ENCODE results near the gene LACRT.

The LACRT gene

GRCh38 chr12:54611715-54612149 lies 23.0 kb downstream of the LACRT start:
- Histone ChIP-seq H3K4me3 (ENCODE audit: low read length) (no peak overlapping the region), H3K27me3 (replicated peaks; ENCODE audit: control insufficient read depth, insufficient read depth, low read length) (peaks cover 66% of the 10 kb centered on the region), H3K4me1 (ENCODE audit: control insufficient read depth, insufficient read depth, low read length) (no peaks in the 10 kb centered on the region), H3K9me3 (ENCODE audit: control insufficient read depth, low read length) (no peaks in the 10 kb centered on the region), H3K36me3 (ENCODE audit: control insufficient read depth, insufficient read depth, low read length, severe bottlenecking) (no peaks in the 10 kb centered on the region), H3K9ac (ENCODE audit: low read length) (no peak overlapping the region)
- DNase-seq (ENCODE audit: low read depth), result no peak

GRCh38 chr12:54608769-54609168 lies 25.9 kb downstream of the LACRT start:
- Histone ChIP-seq H3K4me3 (ENCODE audit: low read length) (no peak overlapping the region), H3K9me3 (ENCODE audit: control insufficient read depth, low read length) (no peaks in the 10 kb centered on the region), H3K9ac (ENCODE audit: low read length) (no peak overlapping the region), H3K36me3 (ENCODE audit: control insufficient read depth, insufficient read depth, low read length, severe bottlenecking) (no peaks in the 10 kb centered on the region), H3K4me1 (ENCODE audit: control insufficient read depth, insufficient read depth, low read length) (no peaks in the 10 kb centered on the region), H3K27me3 (replicated peaks; ENCODE audit: control insufficient read depth, insufficient read depth, low read length) (peaks cover 40% of the 10 kb centered on the region)
- DNase-seq (ENCODE audit: low read depth), result no peak

- peaks cover 40% of the 10 kb centered on the region for H3K27me3 ChIP-seq (replicated peaks; ENCODE audit: control insufficient read depth, insufficient read depth, low read length)
- H3K4me3 ChIP-seq (ENCODE audit: low read length), result no peak overlapping the region
- H3K9me3 ChIP-seq (ENCODE audit: control insufficient read depth, low read length), result no peaks in the 10 kb centered on the region
- no peaks in the 10 kb centered on the region for H3K4me1 ChIP-seq (ENCODE audit: control insufficient read depth, insufficient read depth, low read length)
- DNase-seq (ENCODE audit: low read depth), result no peak
- H3K9ac ChIP-seq (ENCODE audit: low read length), result no peak overlapping the region
- H3K36me3 ChIP-seq (ENCODE audit: control insufficient read depth, insufficient read depth, low read length, severe bottlenecking), result no peaks in the 10 kb centered on the region
These were observed 26.5 kb downstream of the LACRT start for GRCh38 chr12:54608156-54608555.

- Histone ChIP-seq H3K36me3 (ENCODE audit: control insufficient read depth, insufficient read depth, low read length, severe bottlenecking) (no peaks in the 10 kb centered on the region), H3K4me3 (ENCODE audit: low read length) (no peak overlapping the region), H3K9ac (ENCODE audit: low read length) (no peak overlapping the region), H3K27me3 (replicated peaks; ENCODE audit: control insufficient read depth, insufficient read depth, low read length) (peaks cover 35% of the 10 kb centered on the region), H3K4me1 (ENCODE audit: control insufficient read depth, insufficient read depth, low read length) (peaks cover 15% of the 10 kb centered on the region), H3K9me3 (ENCODE audit: control insufficient read depth, low read length) (no peaks in the 10 kb centered on the region)
- DNase-seq (ENCODE audit: low read depth), result no peak
These were observed 28.1 kb downstream of the LACRT start for GRCh38 chr12:54606556-54606955.

- DNase-seq (ENCODE audit: low read depth), result no peak
- Histone ChIP-seq H3K27me3 (replicated peaks; ENCODE audit: control insufficient read depth, insufficient read depth, low read length) (peaks cover 29% of the 10 kb centered on the region), H3K4me1 (ENCODE audit: control insufficient read depth, insufficient read depth, low read length) (peaks cover 16% of the 10 kb centered on the region), H3K4me3 (ENCODE audit: low read length) (no peak overlapping the region), H3K9ac (ENCODE audit: low read length) (no peak overlapping the region), H3K36me3 (ENCODE audit: control insufficient read depth, insufficient read depth, low read length, severe bottlenecking) (no peaks in the 10 kb centered on the region), H3K9me3 (ENCODE audit: control insufficient read depth, low read length) (no peaks in the 10 kb centered on the region)
These were observed 29.3 kb downstream of the LACRT start for GRCh38 chr12:54605138-54605970.

GRCh38 chr12:54604436-54604835 lies 30.3 kb downstream of the LACRT start:
- peaks cover 16% of the 10 kb centered on the region for H3K4me1 ChIP-seq (ENCODE audit: control insufficient read depth, insufficient read depth, low read length)
- no peak for DNase-seq (ENCODE audit: low read depth)
- H3K27me3 ChIP-seq (replicated peaks; ENCODE audit: control insufficient read depth, insufficient read depth, low read length), result peaks cover 36% of the 10 kb centered on the region
- no peaks in the 10 kb centered on the region for H3K36me3 ChIP-seq (ENCODE audit: control insufficient read depth, insufficient read depth, low read length, severe bottlenecking)
- H3K4me3 ChIP-seq (ENCODE audit: low read length), result no peak overlapping the region
- H3K9me3 ChIP-seq (ENCODE audit: control insufficient read depth, low read length), result no peaks in the 10 kb centered on the region
- H3K9ac ChIP-seq (ENCODE audit: low read length), result no peak overlapping the region

GRCh38 chr12:54603872-54604271 lies 30.8 kb downstream of the LACRT start:
- Histone ChIP-seq H3K4me3 (ENCODE audit: low read length) (no peak overlapping the region), H3K4me1 (ENCODE audit: control insufficient read depth, insufficient read depth, low read length) (peaks cover 16% of the 10 kb centered on the region), H3K9me3 (ENCODE audit: control insufficient read depth, low read length) (no peaks in the 10 kb centered on the region), H3K27me3 (replicated peaks; ENCODE audit: control insufficient read depth, insufficient read depth, low read length) (peaks cover 36% of the 10 kb centered on the region), H3K36me3 (ENCODE audit: control insufficient read depth, insufficient read depth, low read length, severe bottlenecking) (no peaks in the 10 kb centered on the region), H3K9ac (ENCODE audit: low read length) (no peak overlapping the region)
- no peak for DNase-seq (ENCODE audit: low read depth)

- Histone ChIP-seq H3K9me3 (ENCODE audit: control insufficient read depth, low read length) (no peaks in the 10 kb centered on the region), H3K27me3 (replicated peaks; ENCODE audit: control insufficient read depth, insufficient read depth, low read length) (peaks cover 35% of the 10 kb centered on the region), H3K9ac (ENCODE audit: low read length) (peak overlapping the region; percentile 13), H3K4me3 (ENCODE audit: low read length) (no peak overlapping the region), H3K4me1 (ENCODE audit: control insufficient read depth, insufficient read depth, low read length) (peaks cover 16% of the 10 kb centered on the region), H3K36me3 (ENCODE audit: control insufficient read depth, insufficient read depth, low read length, severe bottlenecking) (no peaks in the 10 kb centered on the region)
- peak; percentile 84 for DNase-seq (ENCODE audit: low read depth)
These were observed 31.4 kb downstream of the LACRT start for GRCh38 chr12:54603173-54603814.

- Histone ChIP-seq H3K4me1 (ENCODE audit: control insufficient read depth, insufficient read depth, low read length) (peaks cover 16% of the 10 kb centered on the region), H3K9me3 (ENCODE audit: control insufficient read depth, low read length) (no peaks in the 10 kb centered on the region), H3K36me3 (ENCODE audit: control insufficient read depth, insufficient read depth, low read length, severe bottlenecking) (no peaks in the 10 kb centered on the region), H3K4me3 (ENCODE audit: low read length) (no peak overlapping the region), H3K9ac (ENCODE audit: low read length) (peak overlapping the region; percentile 13), H3K27me3 (replicated peaks; ENCODE audit: control insufficient read depth, insufficient read depth, low read length) (peaks cover 36% of the 10 kb centered on the region)
- DNase-seq (ENCODE audit: low read depth), result no peak
These were observed 32.0 kb downstream of the LACRT start for GRCh38 chr12:54602661-54603060.

- peaks cover 29% of the 10 kb centered on the region for H3K27me3 ChIP-seq (replicated peaks; ENCODE audit: control insufficient read depth, insufficient read depth, low read length)
- H3K9ac ChIP-seq (ENCODE audit: low read length), result no peak overlapping the region
- H3K4me1 ChIP-seq (ENCODE audit: control insufficient read depth, insufficient read depth, low read length), result peaks cover 16% of the 10 kb centered on the region
- DNase-seq (ENCODE audit: low read depth), result no peak
- H3K36me3 ChIP-seq (ENCODE audit: control insufficient read depth, insufficient read depth, low read length, severe bottlenecking), result no peaks in the 10 kb centered on the region
- no peaks in the 10 kb centered on the region for H3K9me3 ChIP-seq (ENCODE audit: control insufficient read depth, low read length)
- H3K4me3 ChIP-seq (ENCODE audit: low read length), result no peak overlapping the region
These were observed 32.9 kb downstream of the LACRT start for GRCh38 chr12:54601841-54602240.

GRCh38 chr12:54598970-54599369 lies 35.7 kb downstream of the LACRT start:
- H3K36me3 ChIP-seq (ENCODE audit: control insufficient read depth, insufficient read depth, low read length, severe bottlenecking), result no peaks in the 10 kb centered on the region
- peaks cover 26% of the 10 kb centered on the region for H3K27me3 ChIP-seq (replicated peaks; ENCODE audit: control insufficient read depth, insufficient read depth, low read length)
- H3K4me1 ChIP-seq (ENCODE audit: control insufficient read depth, insufficient read depth, low read length), result peaks cover 24% of the 10 kb centered on the region
- no peaks in the 10 kb centered on the region for H3K9me3 ChIP-seq (ENCODE audit: control insufficient read depth, low read length)
- H3K9ac ChIP-seq (ENCODE audit: low read length), result no peak overlapping the region
- no peak for DNase-seq (ENCODE audit: low read depth)
- no peak overlapping the region for H3K4me3 ChIP-seq (ENCODE audit: low read length)

Data from adipocyte (in vitro differentiated cells).